ENCODE results near the gene ITGA6. TPM values are rescaled to one million over a fixed set of nuclear protein-coding genes. Genes with fewer than 3 reads are reported as not detected.

ITGA6 gene
- total and polyA plus RNA-seq, 2 donors (not counting 1 experiment from before 2014, with no cell fraction given), result 6.4 to 19.8 TPM

- Histone ChIP-seq H2AFZ (ENCODE audit: low read length) (no peak overlapping the region), H3K79me2 (ENCODE audit: control insufficient read depth, insufficient read depth, low read length) (no peaks in the 10 kb centered on the region), H3K9ac (ENCODE audit: insufficient read depth, low read length) (no peak overlapping the region), H3K27me3 (ENCODE audit: control insufficient read depth, insufficient read depth, low read length) (no peaks in the 10 kb centered on the region), H4K20me1 (ENCODE audit: control insufficient read depth, extremely low read depth, insufficient read depth, low read length) (no peaks in the 10 kb centered on the region), H3K27ac (ENCODE audit: insufficient read depth, low read length) (no peak overlapping the region), H3K36me3 (ENCODE audit: control insufficient read depth, insufficient read depth, low read length) (no peaks in the 10 kb centered on the region), H3K4me2 (ENCODE audit: extremely low read depth, insufficient read depth, low read length) (no peak overlapping the region), H3K9me3 (ENCODE audit: control insufficient read depth, insufficient read depth, low read depth, low read length) (no peaks in the 10 kb centered on the region), H3K4me1 (ENCODE audit: control insufficient read depth, extremely low read depth, insufficient read depth, low read length) (no peaks in the 10 kb centered on the region), H3K4me3 (replicated peaks in 1 of 4; ENCODE audit: control extremely low read depth in 1 of 4, insufficient read depth in 1 of 4, low read depth in 3 of 4, low read length in 4 of 4) (no peak overlapping the region)
- TF ChIP-seq EZH2 (IDR thresholded peaks at IDR 0.05; ENCODE audit: low read length, missing control alignments) (no peak), CTCF (conservative IDR thresholded peaks at IDR 0.05 in 1 of 2, IDR thresholded peaks at IDR 0.05 in 1 of 2; ENCODE audit: low read depth in 1 of 2, low read length in 2 of 2) (no peak)
- no peak for DNase-seq (ENCODE audit: low read depth in 2 of 2)
Observed at GRCh38 chr2:172403881-172404468, 23.4 kb upstream of the ITGA6 start.

- H3K4me2 ChIP-seq (ENCODE audit: extremely low read depth, insufficient read depth, low read length), result no peak overlapping the region
- H3K27ac ChIP-seq (ENCODE audit: insufficient read depth, low read length), result no peak overlapping the region
- H3K9me3 ChIP-seq (ENCODE audit: control insufficient read depth, insufficient read depth, low read depth, low read length), result no peaks in the 10 kb centered on the region
- TF ChIP-seq EZH2 (IDR thresholded peaks at IDR 0.05; ENCODE audit: low read length, missing control alignments) (no peak), CTCF (conservative IDR thresholded peaks at IDR 0.05 in 1 of 2, IDR thresholded peaks at IDR 0.05 in 1 of 2; ENCODE audit: low read depth in 1 of 2, low read length in 2 of 2) (no peak)
- H3K4me1 ChIP-seq (ENCODE audit: control insufficient read depth, extremely low read depth, insufficient read depth, low read length), result no peaks in the 10 kb centered on the region
- no peak overlapping the region for H3K9ac ChIP-seq (ENCODE audit: insufficient read depth, low read length)
- no peak overlapping the region for H3K4me3 ChIP-seq (replicated peaks in 1 of 4; ENCODE audit: control extremely low read depth in 1 of 4, insufficient read depth in 1 of 4, low read depth in 3 of 4, low read length in 4 of 4)
- no peak overlapping the region for H2AFZ ChIP-seq (ENCODE audit: low read length)
- H3K27me3 ChIP-seq (ENCODE audit: control insufficient read depth, insufficient read depth, low read length), result no peaks in the 10 kb centered on the region
- H4K20me1 ChIP-seq (ENCODE audit: control insufficient read depth, extremely low read depth, insufficient read depth, low read length), result no peaks in the 10 kb centered on the region
- DNase-seq (ENCODE audit: low read depth in 2 of 2), result peak; percentile 85 to 94
- no peaks in the 10 kb centered on the region for H3K36me3 ChIP-seq (ENCODE audit: control insufficient read depth, insufficient read depth, low read length)
- H3K79me2 ChIP-seq (ENCODE audit: control insufficient read depth, insufficient read depth, low read length), result no peaks in the 10 kb centered on the region
Observed at GRCh38 chr2:172404824-172405223, 22.6 kb upstream of the ITGA6 start.

- H3K9me3 ChIP-seq (ENCODE audit: control insufficient read depth, insufficient read depth, low read depth, low read length), result no peaks in the 10 kb centered on the region
Observed at GRCh38 chr2:172405673-172406072, 21.7 kb upstream of the ITGA6 start.

More at GRCh38 chr2:172405673-172406072, 21.7 kb upstream of the ITGA6 start:
- no peaks in the 10 kb centered on the region for H3K4me1 ChIP-seq (ENCODE audit: control insufficient read depth, extremely low read depth, insufficient read depth, low read length)
- no peak overlapping the region for H2AFZ ChIP-seq (ENCODE audit: low read length)
- no peaks in the 10 kb centered on the region for H3K27me3 ChIP-seq (ENCODE audit: control insufficient read depth, insufficient read depth, low read length)
- H3K4me3 ChIP-seq (replicated peaks in 1 of 4; ENCODE audit: control extremely low read depth in 1 of 4, insufficient read depth in 1 of 4, low read depth in 3 of 4, low read length in 4 of 4), result no peak overlapping the region
- H3K79me2 ChIP-seq (ENCODE audit: control insufficient read depth, insufficient read depth, low read length), result no peaks in the 10 kb centered on the region
- H3K4me2 ChIP-seq (ENCODE audit: extremely low read depth, insufficient read depth, low read length), result no peak overlapping the region
- no peak for TF ChIP-seq EZH2 (IDR thresholded peaks at IDR 0.05; ENCODE audit: low read length, missing control alignments)
- TF ChIP-seq CTCF (conservative IDR thresholded peaks at IDR 0.05 in 1 of 2, IDR thresholded peaks at IDR 0.05 in 1 of 2; ENCODE audit: low read depth in 1 of 2, low read length in 2 of 2), result no peak
- H3K27ac ChIP-seq (ENCODE audit: insufficient read depth, low read length), result no peak overlapping the region
- no peak for DNase-seq (ENCODE audit: low read depth in 2 of 2)
- H4K20me1 ChIP-seq (ENCODE audit: control insufficient read depth, extremely low read depth, insufficient read depth, low read length), result no peaks in the 10 kb centered on the region
- no peak overlapping the region for H3K9ac ChIP-seq (ENCODE audit: insufficient read depth, low read length)
- no peaks in the 10 kb centered on the region for H3K36me3 ChIP-seq (ENCODE audit: control insufficient read depth, insufficient read depth, low read length)

Data from fibroblast of lung (primary cell).